ENCODE measurements around the gene BID.

DNA sequence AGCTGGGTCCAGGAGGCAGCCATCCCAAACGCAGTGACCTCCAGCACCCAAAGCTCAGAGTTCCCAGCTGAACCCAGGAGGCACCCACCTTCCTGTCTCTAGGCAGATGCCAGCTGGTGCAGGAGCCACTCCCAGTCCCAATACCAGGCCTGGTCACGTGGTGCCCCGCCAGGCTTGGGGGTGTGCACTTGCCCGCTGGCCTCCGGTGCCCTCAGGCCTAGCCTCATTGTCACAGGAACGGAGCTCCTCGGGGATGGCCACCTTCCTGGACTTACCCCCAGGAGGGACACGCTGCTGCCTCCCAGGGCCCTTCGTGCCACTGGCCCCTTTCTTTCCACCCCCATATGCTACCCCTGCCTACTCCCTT, 4.6 kb downstream of the BID start:
- TF ChIP-seq CTCF (conservative IDR thresholded peaks at IDR 0.05) (no peak), EZH2 (IDR thresholded peaks at IDR 0.05; ENCODE audit: low read depth) (no peak)

Data from PC-9 (cell line).